ENCODE results near the gene CCDC116. TPM values are rescaled to one million over a fixed set of nuclear protein-coding genes. Genes with fewer than 3 reads are reported as not detected.
"Not testable (repeated sequence)": the region's sequence is repeated elsewhere in the genome, so short reads cannot be mapped to it uniquely, and the experiment has no call there.

CCDC116 gene
- total RNA-seq, 2 donors from 2014 or later, result 0.59 TPM; not detected in 1

GRCh38 chr22:21603973-21604372 is 28.6 kb upstream of the CCDC116 start:
- TF ChIP-seq CTCF (IDR thresholded peaks at IDR 0.05), result no peak
- H3K4me1 ChIP-seq, result no peaks in the 10 kb centered on the region

GRCh38 chr22:21605887-21606564 is 26.5 kb upstream of the CCDC116 start:
- no peak for DNase-seq
- intact Hi-C loops (cut with DNase I), result no loop called here

More at GRCh38 chr22:21603973-21604372, 28.6 kb upstream of the CCDC116 start:
- no peak overlapping the region for H3K9ac ChIP-seq (ENCODE audit: low read depth in 2 of 2, low read length in 2 of 2)
- H3K9me3 ChIP-seq, result no peaks in the 10 kb centered on the region
- no peak overlapping the region for H3K4me3 ChIP-seq
- DNase-seq, result no peak
- intact Hi-C loops (cut with DNase I), result no loop called here
- H3K36me3 ChIP-seq, result no peaks in the 10 kb centered on the region
- no peak overlapping the region for H3K27ac ChIP-seq
- H3K27me3 ChIP-seq, result no peaks in the 10 kb centered on the region

GRCh38 chr22:21606775-21607174 is 25.8 kb upstream of the CCDC116 start:
- H3K4me3 ChIP-seq, result no peak overlapping the region
- no peaks in the 10 kb centered on the region for H3K9me3 ChIP-seq
- H3K27ac ChIP-seq, result no peak overlapping the region
- H3K27me3 ChIP-seq, result no peaks in the 10 kb centered on the region
- no peaks in the 10 kb centered on the region for H3K4me1 ChIP-seq
- TF ChIP-seq CTCF (IDR thresholded peaks at IDR 0.05), result no peak
- DNase-seq, result no peak
- no peaks in the 10 kb centered on the region for H3K36me3 ChIP-seq
- H3K9ac ChIP-seq (ENCODE audit: low read depth in 2 of 2, low read length in 2 of 2), result no peak overlapping the region
- intact Hi-C loops (cut with DNase I), result no loop called here

More at GRCh38 chr22:21605887-21606564, 26.5 kb upstream of the CCDC116 start:
- Histone ChIP-seq H3K9ac (ENCODE audit: low read depth in 2 of 2, low read length in 2 of 2) (no peak overlapping the region), H3K36me3 (no peaks in the 10 kb centered on the region), H3K4me3 (no peak overlapping the region), H3K27me3 (no peaks in the 10 kb centered on the region), H3K9me3 (no peaks in the 10 kb centered on the region), H3K27ac (no peak overlapping the region), H3K4me1 (no peaks in the 10 kb centered on the region)
- TF ChIP-seq CTCF (IDR thresholded peaks at IDR 0.05), result no peak

GRCh38 chr22:21609556-21610157 is 22.9 kb upstream of the CCDC116 start:
- H3K4me1 ChIP-seq; H3K27ac ChIP-seq; intact Hi-C loops (cut with DNase I); H3K9me3 ChIP-seq; H3K36me3 ChIP-seq; DNase-seq; H3K27me3 ChIP-seq; H3K4me3 ChIP-seq; H3K9ac ChIP-seq (ENCODE audit: low read depth in 2 of 2, low read length in 2 of 2): not testable (repeated sequence)

- no peak overlapping the region for H3K27ac ChIP-seq
- H3K9ac ChIP-seq (ENCODE audit: low read depth in 2 of 2, low read length in 2 of 2), result no peak overlapping the region
- H3K36me3 ChIP-seq, result no peaks in the 10 kb centered on the region
- H3K4me3 ChIP-seq, result no peak overlapping the region
- DNase-seq, result no peak
- no peaks in the 10 kb centered on the region for H3K27me3 ChIP-seq
- no peak for TF ChIP-seq CTCF (IDR thresholded peaks at IDR 0.05)
- no peaks in the 10 kb centered on the region for H3K4me1 ChIP-seq
- intact Hi-C loops (cut with DNase I), result no loop called here
- H3K9me3 ChIP-seq, result no peaks in the 10 kb centered on the region
Measured at GRCh38 chr22:21611210-21611977, 21.2 kb upstream of the CCDC116 start.

Data from colonic mucosa (tissue), 4 donors.